GM18505 (cell line): ENCODE measurements around the gene ADAMTS2.

ENCODE experiments used
- ATAC-seq: cut with Tn5 transposase; IDR thresholded peaks from one replicate; pipeline ENCODE4 v1.9.1; 2021; ENCODE audit not compliant: unreplicated experiment
- POLR2A ChIP-seq: IDR thresholded peaks from 4 replicates; pipeline ENCODE4 v1.6.1; 2011; ENCODE audit warnings: borderline replicate concordance; ENCODE audit not compliant: insufficient read depth, insufficient read length; ENCODE audit errors: extremely low read depth

Gene ADAMTS2

GRCh38 chr5:179188636-179189035 is 156.6 kb downstream of the ADAMTS2 start:
- ATAC-seq: no peak
- TF ChIP-seq POLR2A: no peak

- no peak for TF ChIP-seq POLR2A
- ATAC-seq: no peak
Measured at GRCh38 chr5:179187681-179188575, 157.3 kb downstream of the ADAMTS2 start.

- no peak for TF ChIP-seq POLR2A
- ATAC-seq: no peak
Measured at GRCh38 chr5:179187229-179187678, 158.0 kb downstream of the ADAMTS2 start.

GRCh38 chr5:179186801-179187200 is 158.5 kb downstream of the ADAMTS2 start:
- no peak for ATAC-seq
- no peak for TF ChIP-seq POLR2A

GRCh38 chr5:179185941-179186411 is 159.3 kb downstream of the ADAMTS2 start:
- ATAC-seq: no peak
- TF ChIP-seq POLR2A: no peak

- no peak for ATAC-seq
- TF ChIP-seq POLR2A: no peak
Measured at GRCh38 chr5:179185256-179185940, 159.9 kb downstream of the ADAMTS2 start.

GRCh38 chr5:179184521-179185050 is 160.7 kb downstream of the ADAMTS2 start:
- ATAC-seq: no peak
- no peak for TF ChIP-seq POLR2A

GRCh38 chr5:179183481-179183880 is 161.8 kb downstream of the ADAMTS2 start:
- no peak for TF ChIP-seq POLR2A
- no peak for ATAC-seq

- TF ChIP-seq POLR2A: no peak
- no peak for ATAC-seq
Measured at GRCh38 chr5:179182601-179183000, 162.7 kb downstream of the ADAMTS2 start.

- ATAC-seq: no peak
Measured at GRCh38 chr5:179181988-179182387, 163.3 kb downstream of the ADAMTS2 start.

GRCh38 chr5:179180921-179181645 is 164.2 kb downstream of the ADAMTS2 start:
- no peak for ATAC-seq
- no peak for TF ChIP-seq POLR2A

More at GRCh38 chr5:179181988-179182387, 163.3 kb downstream of the ADAMTS2 start:
- no peak for TF ChIP-seq POLR2A

GRCh38 chr5:179180061-179180610 is 165.1 kb downstream of the ADAMTS2 start:
- no peak for ATAC-seq
- no peak for TF ChIP-seq POLR2A
